ENCODE results near the gene ADARB1.

Gene ADARB1

GRCh38 chr21:45224189-45224938 lies 150.0 kb downstream of the ADARB1 start:
- TF ChIP-seq POLR2A (IDR thresholded peaks at IDR 0.05; ENCODE audit: low read depth, low read length) (no peak), TAF1 (IDR thresholded peaks at IDR 0.05; ENCODE audit: borderline replicate concordance, low read depth, low read length) (no peak), POLR2AphosphoS5 (IDR thresholded peaks at IDR 0.05; ENCODE audit: low read depth, low read length) (no peak)
- FAIRE-seq (no peak), DNase-seq (ENCODE audit: insufficient read length) (no peak)

GRCh38 chr21:45225041-45225740 lies 150.8 kb downstream of the ADARB1 start:
- no peak for TF ChIP-seq POLR2AphosphoS5 (IDR thresholded peaks at IDR 0.05; ENCODE audit: low read depth, low read length)
- DNase-seq (ENCODE audit: insufficient read length) (no peak), FAIRE-seq (no peak)

- DNase-seq (ENCODE audit: insufficient read length) = no peak
- FAIRE-seq = no peak
- TF ChIP-seq POLR2AphosphoS5 (IDR thresholded peaks at IDR 0.05; ENCODE audit: low read depth, low read length) (no peak), TAF1 (IDR thresholded peaks at IDR 0.05; ENCODE audit: borderline replicate concordance, low read depth, low read length) (no peak), POLR2A (IDR thresholded peaks at IDR 0.05; ENCODE audit: low read depth, low read length) (no peak)
These were observed 151.5 kb downstream of the ADARB1 start for GRCh38 chr21:45225741-45226327.

GRCh38 chr21:45226540-45227326 lies 152.4 kb downstream of the ADARB1 start:
- FAIRE-seq (no peak), DNase-seq (ENCODE audit: insufficient read length) (no peak)
- TF ChIP-seq POLR2A (IDR thresholded peaks at IDR 0.05; ENCODE audit: low read depth, low read length) (no peak), TAF1 (IDR thresholded peaks at IDR 0.05; ENCODE audit: borderline replicate concordance, low read depth, low read length) (no peak), POLR2AphosphoS5 (IDR thresholded peaks at IDR 0.05; ENCODE audit: low read depth, low read length) (no peak)

- no peak for FAIRE-seq
- TF ChIP-seq TAF1 (IDR thresholded peaks at IDR 0.05; ENCODE audit: borderline replicate concordance, low read depth, low read length) = no peak
- no peak for TF ChIP-seq POLR2AphosphoS5 (IDR thresholded peaks at IDR 0.05; ENCODE audit: low read depth, low read length)
- no peak for TF ChIP-seq POLR2A (IDR thresholded peaks at IDR 0.05; ENCODE audit: low read depth, low read length)
- DNase-seq (ENCODE audit: insufficient read length) = no peak
These were observed 153.4 kb downstream of the ADARB1 start for GRCh38 chr21:45227735-45228134.

- TF ChIP-seq POLR2AphosphoS5 (IDR thresholded peaks at IDR 0.05; ENCODE audit: low read depth, low read length) (no peak), TAF1 (IDR thresholded peaks at IDR 0.05; ENCODE audit: borderline replicate concordance, low read depth, low read length) (no peak), POLR2A (IDR thresholded peaks at IDR 0.05; ENCODE audit: low read depth, low read length) (no peak)
- FAIRE-seq (no peak), DNase-seq (ENCODE audit: insufficient read length) (no peak)
These were observed 153.8 kb downstream of the ADARB1 start for GRCh38 chr21:45228171-45228641.

- DNase-seq (ENCODE audit: insufficient read length) (no peak), FAIRE-seq (no peak)
- TF ChIP-seq POLR2AphosphoS5 (IDR thresholded peaks at IDR 0.05; ENCODE audit: low read depth, low read length) (no peak), TAF1 (IDR thresholded peaks at IDR 0.05; ENCODE audit: borderline replicate concordance, low read depth, low read length) (no peak)
These were observed 154.4 kb downstream of the ADARB1 start for GRCh38 chr21:45228656-45229240.

GRCh38 chr21:45231705-45232104 lies 157.3 kb downstream of the ADARB1 start:
- no peak for TF ChIP-seq TAF1 (IDR thresholded peaks at IDR 0.05; ENCODE audit: borderline replicate concordance, low read depth, low read length)
- no peak for TF ChIP-seq POLR2A (IDR thresholded peaks at IDR 0.05; ENCODE audit: low read depth, low read length)
- DNase-seq (ENCODE audit: insufficient read length) = no peak
- FAIRE-seq = no peak

GRCh38 chr21:45234127-45234526 lies 159.7 kb downstream of the ADARB1 start:
- TF ChIP-seq TAF1 (IDR thresholded peaks at IDR 0.05; ENCODE audit: borderline replicate concordance, low read depth, low read length) = no peak
- TF ChIP-seq POLR2A (IDR thresholded peaks at IDR 0.05; ENCODE audit: low read depth, low read length) = no peak
- TF ChIP-seq POLR2AphosphoS5 (IDR thresholded peaks at IDR 0.05; ENCODE audit: low read depth, low read length) = no peak
- DNase-seq (ENCODE audit: insufficient read length) (no peak), FAIRE-seq (no peak)

GRCh38 chr21:45234965-45235364 lies 160.6 kb downstream of the ADARB1 start:
- DNase-seq (ENCODE audit: insufficient read length) (no peak), FAIRE-seq (no peak)
- no peak for TF ChIP-seq POLR2A (IDR thresholded peaks at IDR 0.05; ENCODE audit: low read depth, low read length)
- no peak for TF ChIP-seq POLR2AphosphoS5 (IDR thresholded peaks at IDR 0.05; ENCODE audit: low read depth, low read length)
- no peak for TF ChIP-seq TAF1 (IDR thresholded peaks at IDR 0.05; ENCODE audit: borderline replicate concordance, low read depth, low read length)

- FAIRE-seq (no peak), DNase-seq (ENCODE audit: insufficient read length) (no peak)
- TF ChIP-seq POLR2A (IDR thresholded peaks at IDR 0.05; ENCODE audit: low read depth, low read length) (no peak), POLR2AphosphoS5 (IDR thresholded peaks at IDR 0.05; ENCODE audit: low read depth, low read length) (no peak), TAF1 (IDR thresholded peaks at IDR 0.05; ENCODE audit: borderline replicate concordance, low read depth, low read length) (no peak)
These were observed 161.1 kb downstream of the ADARB1 start for GRCh38 chr21:45235488-45235887.

Measured in GM12892 (cell line).